HG02938 (cell line): Measurements from ENCODE around the gene SFXN1.

Source experiments
- ATAC-seq: cut with Tn5 transposase; IDR thresholded peaks from one replicate; pipeline ENCODE4 v1.9.1; 2021; ENCODE audit warnings: mild to moderate bottlenecking, moderate library complexity; ENCODE audit not compliant: unreplicated experiment

SFXN1 gene

GRCh38 chr5:175535796-175536195 lies 57.4 kb downstream of the SFXN1 start:
- ATAC-seq: no peak

- ATAC-seq: no peak
Observed at GRCh38 chr5:175538576-175538975, 60.2 kb downstream of the SFXN1 start.

- ATAC-seq: no peak
Observed at GRCh38 chr5:175539936-175540335, 61.6 kb downstream of the SFXN1 start.

- no peak for ATAC-seq
Observed at GRCh38 chr5:175541264-175541663, 62.9 kb downstream of the SFXN1 start.

- no peak for ATAC-seq
Observed at GRCh38 chr5:175542232-175542965, 64.0 kb downstream of the SFXN1 start.

- no peak for ATAC-seq
Observed at GRCh38 chr5:175542966-175543235, 64.5 kb downstream of the SFXN1 start.

GRCh38 chr5:175544108-175544511 lies 65.8 kb downstream of the SFXN1 start:
- ATAC-seq: no peak

- ATAC-seq: no peak
Observed at GRCh38 chr5:175544586-175544985, 66.2 kb downstream of the SFXN1 start.

GRCh38 chr5:175547842-175548241 lies 69.5 kb downstream of the SFXN1 start:
- ATAC-seq: no peak

- no peak for ATAC-seq
Observed at GRCh38 chr5:175548626-175549311, 70.4 kb downstream of the SFXN1 start.

- ATAC-seq: no peak
Observed at GRCh38 chr5:175550055-175550805, 71.9 kb downstream of the SFXN1 start.

GRCh38 chr5:175551266-175551665 lies 72.9 kb downstream of the SFXN1 start:
- no peak for ATAC-seq

- ATAC-seq: no peak
Observed at GRCh38 chr5:175554296-175554695, 75.9 kb downstream of the SFXN1 start.

- no peak for ATAC-seq
Observed at GRCh38 chr5:175555168-175555785, 76.9 kb downstream of the SFXN1 start.

GRCh38 chr5:175556794-175557193 lies 78.4 kb downstream of the SFXN1 start:
- ATAC-seq: no peak

- ATAC-seq: no peak
Observed at GRCh38 chr5:175557778-175558177, 79.4 kb downstream of the SFXN1 start.

GRCh38 chr5:175558801-175559480 lies 80.6 kb downstream of the SFXN1 start:
- no peak for ATAC-seq

GRCh38 chr5:175560011-175560410 lies 81.7 kb downstream of the SFXN1 start:
- ATAC-seq: no peak

GRCh38 chr5:175561085-175561484 lies 82.7 kb downstream of the SFXN1 start:
- no peak for ATAC-seq

GRCh38 chr5:175564716-175565115 lies 86.4 kb downstream of the SFXN1 start:
- no peak for ATAC-seq

- ATAC-seq: no peak
Observed at GRCh38 chr5:175566697-175567096, 88.3 kb downstream of the SFXN1 start.
